ENCODE data around the gene DNAH7.
A peak's percentile ranks its signal among the peaks of the same experiment; 100 is the strongest.
"Not testable (repeated sequence)": the region's sequence is repeated elsewhere in the genome, so short reads cannot be mapped to it uniquely, and the experiment has no call there.

The DNAH7 gene

DNA sequence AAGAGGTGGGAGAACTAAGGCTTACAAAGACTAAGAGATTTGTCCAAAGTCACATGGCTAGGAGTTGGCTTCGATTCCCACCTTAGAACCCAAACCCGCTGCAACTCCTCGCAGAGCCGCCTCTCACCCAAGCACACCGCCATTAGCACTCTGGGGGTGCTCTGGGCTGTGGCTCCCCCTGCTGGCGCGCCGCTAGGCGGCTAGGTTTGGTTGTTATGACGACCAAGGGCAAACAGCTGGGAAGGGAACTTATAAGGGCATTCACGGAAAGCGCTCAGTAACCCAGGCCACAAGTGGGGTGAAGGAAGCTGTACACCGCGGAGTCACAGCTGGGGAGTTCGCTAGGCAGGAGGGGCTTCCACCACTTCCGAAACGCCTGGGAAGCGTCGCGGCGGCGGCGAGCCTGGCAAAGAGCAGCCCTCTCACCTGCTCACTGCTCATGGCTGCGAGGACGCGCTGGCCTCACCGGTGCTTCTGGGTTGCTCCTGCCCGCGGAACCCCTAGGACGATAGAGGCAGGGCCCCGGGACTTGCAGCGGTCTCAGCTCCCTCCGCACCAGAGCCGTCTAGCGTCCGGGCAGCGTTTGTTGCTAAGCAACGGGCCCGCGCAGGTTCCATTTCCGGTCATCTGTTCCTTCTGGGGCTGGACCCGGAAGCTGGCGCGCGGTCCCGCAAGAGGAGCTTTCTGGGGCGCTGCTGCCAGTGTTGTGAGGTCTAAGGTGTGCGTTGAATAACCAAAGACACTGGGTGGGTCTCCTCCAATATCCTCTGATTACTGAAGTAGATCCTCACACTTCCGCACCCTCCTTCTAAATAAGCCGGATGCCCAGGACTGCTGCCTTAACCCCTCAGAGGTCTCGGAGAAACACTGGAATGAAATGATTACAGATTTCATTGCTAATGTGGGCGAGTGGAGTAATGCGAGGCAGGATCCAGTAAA is at the start of gene DNAH7:
TSS of gene DNAH7 (minus strand) at position 567 of the 939 bp plus-strand sequence. CDS start at position 441, 126 bp downstream.
- DNase-seq, result peak; percentile 79

DNA sequence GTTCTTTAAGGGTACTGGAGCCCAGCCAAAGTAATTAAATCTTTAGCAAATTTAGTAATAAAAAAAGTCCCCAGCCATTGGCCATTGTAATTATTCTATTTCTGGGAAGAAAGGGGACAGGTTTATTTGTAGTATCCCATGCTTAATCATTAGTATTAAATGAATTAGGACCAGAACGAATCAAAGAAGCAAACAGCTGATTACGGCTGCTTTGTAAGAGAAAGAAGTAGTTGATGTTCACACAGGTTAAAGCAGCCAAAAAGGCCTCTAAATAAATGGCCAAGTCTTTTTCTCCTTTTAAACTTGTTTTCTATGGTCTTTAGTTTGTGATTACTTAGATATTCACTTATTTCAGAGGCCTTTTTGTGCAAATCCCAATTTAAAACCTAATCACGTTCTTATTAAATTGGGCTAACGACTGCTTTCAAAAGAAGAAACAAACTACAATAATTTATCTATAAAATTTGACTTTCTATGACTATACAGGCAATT is 48.6 kb upstream of the DNAH7 start:
- no peak for DNase-seq

DNA sequence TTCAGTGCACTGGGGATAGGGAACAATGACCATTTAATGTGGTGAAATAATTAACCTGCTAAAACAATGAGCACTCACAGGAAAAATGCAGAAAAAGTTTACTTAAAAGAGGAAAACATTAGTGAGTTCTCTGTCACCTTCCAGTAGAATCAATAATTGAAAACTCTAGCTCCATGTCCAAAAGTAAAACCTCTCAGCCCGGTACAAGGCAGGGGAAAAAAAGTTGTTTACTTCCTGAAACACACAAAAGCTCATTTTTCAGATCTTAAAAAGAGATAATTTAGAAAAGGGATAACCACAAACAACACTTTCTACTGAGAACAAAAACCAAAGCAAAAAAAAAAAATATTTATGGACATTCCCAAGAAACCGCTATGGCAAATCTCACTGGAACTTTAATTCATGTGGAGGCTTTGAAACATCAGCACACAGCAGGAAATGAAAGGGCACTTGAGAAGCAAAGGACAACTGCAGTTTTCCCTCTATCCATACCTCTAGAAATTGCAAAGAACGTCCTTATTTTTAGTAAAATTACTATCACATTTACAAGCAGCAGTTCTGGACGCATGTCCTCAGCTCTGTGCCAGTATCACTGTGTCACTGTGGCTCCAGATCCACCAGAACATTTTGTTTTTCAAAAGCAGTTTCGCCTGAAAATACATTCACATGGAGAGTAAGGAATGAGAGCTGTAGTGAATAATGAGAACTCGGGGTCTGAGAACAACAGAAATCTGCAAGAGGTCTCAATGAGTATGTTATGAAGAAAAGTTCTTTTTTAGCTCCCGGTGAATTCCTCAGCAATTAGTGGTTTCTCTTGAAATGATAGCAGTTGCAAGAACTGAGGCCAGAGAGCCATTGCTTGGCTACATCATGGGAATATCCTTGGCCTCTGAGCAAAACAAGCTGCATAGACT is 44.7 kb upstream of the DNAH7 start:
- DNase-seq, result peak; percentile 87

DNA sequence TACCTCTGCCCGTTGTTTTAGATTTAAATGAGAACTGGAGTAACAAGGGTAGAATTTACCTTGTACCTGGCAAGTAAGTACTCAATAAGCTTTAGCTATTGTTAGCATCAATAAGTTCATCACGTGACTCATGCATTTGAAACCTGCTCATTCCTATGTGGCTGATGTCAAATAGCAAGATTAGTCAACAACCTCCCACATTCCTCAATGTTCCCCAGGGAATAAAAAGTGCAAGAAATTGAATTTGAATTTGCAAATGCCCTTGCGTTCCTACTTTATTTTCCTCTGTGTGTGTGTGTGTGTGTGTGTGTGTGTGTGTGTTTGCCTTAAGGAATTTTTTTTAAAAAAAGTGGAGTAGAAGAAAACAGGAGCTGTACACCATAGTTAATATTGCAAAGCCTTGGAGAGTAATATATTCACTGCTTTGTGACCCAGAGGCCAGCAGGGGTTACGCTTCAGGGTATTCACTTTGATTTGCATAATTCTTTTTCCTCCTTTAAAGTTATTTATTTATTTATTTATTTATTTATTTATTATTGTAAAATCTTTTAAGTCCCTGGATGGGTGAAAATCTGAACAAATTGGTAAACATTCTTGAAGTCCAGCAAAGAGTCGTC is 43.9 kb upstream of the DNAH7 start:
- DNase-seq, result peak; percentile 98

DNA sequence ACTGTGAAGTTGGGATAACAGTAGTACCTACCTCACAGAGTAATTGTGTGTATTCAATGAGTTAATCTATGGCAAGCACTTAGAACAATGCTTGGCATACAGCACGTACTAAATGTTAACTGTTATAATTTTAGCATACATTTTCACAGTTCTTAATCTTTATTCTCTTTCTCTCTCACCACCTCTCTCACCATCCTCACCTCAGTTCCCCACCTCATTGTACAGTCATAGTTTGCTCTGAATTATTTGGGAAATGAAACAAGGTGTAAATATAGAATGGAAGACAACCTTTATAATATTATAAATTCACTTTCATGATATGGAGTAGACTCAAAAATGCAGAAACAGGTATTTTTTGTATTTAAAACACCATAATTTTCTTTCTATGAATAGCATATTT is 40.0 kb upstream of the DNAH7 start:
- no peak for DNase-seq

DNA sequence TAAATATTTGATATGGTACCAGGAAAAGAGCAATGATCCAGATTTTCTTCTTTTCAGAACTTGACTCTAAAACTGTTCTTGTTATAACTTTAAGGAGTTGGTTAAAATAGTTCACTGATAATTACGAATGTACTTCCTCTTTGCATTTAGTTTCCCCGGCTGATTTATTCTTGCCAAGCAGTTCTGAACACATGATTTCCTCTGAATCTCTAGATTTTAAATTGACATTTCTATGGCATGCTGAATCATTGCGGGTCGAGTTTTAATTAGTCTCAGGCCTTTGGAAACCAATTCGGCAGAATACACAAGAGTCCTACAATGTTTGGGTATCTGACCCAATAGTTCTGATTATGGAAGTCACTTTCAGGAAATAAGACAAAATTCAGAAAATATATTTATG is 37.3 kb upstream of the DNAH7 start:
- DNase-seq, result peak; percentile 29

DNA sequence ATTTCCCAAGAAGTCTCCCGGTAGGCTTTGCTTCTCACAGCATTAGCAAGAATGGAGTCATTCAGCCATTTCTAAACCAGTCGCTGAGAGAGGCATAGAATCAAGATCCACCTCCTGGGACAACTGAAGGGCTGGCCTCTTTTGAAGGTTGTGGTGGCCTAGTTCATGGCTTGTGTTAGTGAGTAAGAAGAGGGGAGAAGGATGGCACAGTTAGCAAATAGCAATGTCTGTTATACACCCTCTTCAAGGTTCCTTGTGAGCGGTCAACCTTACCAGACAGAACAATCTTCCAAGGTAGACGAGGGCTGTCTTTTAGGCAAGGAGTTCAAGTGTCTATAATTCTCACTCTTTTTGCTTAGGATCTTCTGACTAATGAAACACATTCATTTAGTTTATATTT is 35.4 kb upstream of the DNAH7 start:
- DNase-seq, result no peak

DNA sequence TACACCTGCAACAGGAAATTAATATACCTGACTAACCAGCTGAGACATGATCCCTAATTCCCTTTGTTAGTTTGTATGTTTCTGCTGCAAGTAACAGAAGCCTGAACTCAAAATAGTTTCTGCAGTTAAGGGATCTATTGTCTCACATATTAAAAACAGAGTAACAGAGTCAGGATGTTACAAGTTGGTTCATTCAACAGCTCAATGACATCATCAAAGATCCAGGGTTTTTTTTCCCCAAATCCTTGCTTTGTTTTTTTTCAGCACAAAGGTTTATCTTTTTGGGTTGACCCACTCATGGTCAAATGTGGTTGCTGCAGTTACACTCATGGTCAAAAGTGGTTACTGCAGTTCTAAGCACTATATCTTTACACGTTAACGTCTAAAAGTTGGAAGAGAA is 35.0 kb upstream of the DNAH7 start:
- no peak for DNase-seq

DNA sequence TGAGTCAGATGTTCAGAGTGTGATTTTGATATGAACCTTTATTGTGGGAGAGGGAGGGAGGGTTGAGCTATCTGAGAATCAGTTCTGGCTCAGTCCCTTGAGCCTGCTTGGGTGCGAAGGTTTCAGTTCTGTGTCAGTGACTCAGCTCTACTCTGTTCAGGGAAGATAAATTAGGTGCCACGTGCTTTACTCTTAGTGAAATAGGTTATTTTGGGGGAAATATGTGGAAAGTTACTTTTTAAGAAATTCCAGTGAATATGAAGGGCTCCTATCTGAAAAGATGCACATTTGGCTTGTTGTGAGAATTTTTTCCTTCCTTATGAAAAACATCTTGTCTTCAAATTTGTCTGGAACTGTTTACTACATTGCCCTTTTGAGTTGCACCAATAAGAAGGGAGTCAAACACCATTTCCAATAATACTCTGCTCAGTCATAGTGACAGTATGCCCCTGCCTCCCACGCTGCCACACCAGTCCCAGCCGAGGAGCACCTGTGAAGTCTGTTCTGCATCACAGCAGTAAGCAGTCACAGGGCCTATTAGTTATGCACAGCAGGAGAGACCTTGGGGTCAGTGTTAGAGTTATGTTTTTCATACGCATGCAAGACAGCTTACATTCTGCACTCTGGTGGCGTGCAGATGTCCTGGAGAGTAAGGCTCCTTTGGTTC is 32.8 kb upstream of the DNAH7 start:
- peak; percentile 80 for DNase-seq

DNA sequence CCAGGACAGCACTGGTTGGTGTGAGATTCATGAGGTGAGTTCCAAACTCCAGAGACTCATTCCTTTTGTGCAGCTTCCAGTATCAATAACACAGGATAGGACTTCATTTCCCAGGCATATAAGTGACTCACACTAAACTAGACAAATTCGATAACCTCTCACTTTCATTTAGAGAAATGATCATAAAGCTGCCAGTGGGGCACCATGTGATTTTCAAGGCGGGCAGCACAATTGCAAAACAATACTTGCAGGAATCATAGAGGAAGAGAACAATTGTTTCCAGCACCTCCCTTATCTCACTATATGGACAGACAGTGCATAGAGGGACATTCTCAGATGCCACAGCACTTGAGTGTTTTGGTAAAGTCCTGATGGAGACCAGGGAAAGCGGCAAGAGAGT is 31.3 kb upstream of the DNAH7 start:
- DNase-seq, result peak; percentile 20

DNA sequence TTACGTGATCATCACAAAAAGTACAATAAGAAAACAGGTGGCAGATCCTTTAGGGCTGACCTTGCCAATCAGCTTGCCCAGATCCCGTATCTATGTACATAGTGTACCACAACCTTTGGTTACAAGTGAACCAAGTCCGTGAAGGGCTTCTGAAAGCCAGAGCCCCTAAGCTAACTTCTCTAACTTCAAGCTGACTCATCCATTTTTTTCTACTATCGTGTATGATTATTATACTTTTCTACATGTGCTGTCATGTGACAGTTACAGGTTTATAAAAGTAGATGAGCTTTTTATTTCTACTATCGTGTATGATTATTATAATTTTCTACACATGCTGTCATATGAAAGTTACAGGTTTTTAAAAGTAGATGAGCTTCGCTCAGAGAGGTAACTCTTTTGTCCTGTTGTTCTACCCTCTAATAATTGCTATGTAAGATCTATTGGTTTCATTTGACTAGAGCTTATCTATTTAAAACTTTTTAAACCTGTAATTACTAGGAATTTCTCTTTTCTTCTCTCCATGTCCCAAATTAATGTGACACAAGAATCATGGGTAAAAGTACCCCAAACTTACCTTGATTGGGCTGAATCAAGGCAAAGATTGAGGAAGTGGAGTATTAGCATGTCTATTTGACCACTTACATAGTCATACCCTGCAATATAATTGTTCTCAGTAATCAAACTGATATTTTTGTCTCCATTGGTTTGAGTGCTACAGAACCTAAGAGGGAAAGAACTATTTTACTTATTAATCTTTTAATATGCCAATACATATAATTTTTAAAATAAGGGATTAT is 29.4 kb upstream of the DNAH7 start:
- no peak for DNase-seq

DNA sequence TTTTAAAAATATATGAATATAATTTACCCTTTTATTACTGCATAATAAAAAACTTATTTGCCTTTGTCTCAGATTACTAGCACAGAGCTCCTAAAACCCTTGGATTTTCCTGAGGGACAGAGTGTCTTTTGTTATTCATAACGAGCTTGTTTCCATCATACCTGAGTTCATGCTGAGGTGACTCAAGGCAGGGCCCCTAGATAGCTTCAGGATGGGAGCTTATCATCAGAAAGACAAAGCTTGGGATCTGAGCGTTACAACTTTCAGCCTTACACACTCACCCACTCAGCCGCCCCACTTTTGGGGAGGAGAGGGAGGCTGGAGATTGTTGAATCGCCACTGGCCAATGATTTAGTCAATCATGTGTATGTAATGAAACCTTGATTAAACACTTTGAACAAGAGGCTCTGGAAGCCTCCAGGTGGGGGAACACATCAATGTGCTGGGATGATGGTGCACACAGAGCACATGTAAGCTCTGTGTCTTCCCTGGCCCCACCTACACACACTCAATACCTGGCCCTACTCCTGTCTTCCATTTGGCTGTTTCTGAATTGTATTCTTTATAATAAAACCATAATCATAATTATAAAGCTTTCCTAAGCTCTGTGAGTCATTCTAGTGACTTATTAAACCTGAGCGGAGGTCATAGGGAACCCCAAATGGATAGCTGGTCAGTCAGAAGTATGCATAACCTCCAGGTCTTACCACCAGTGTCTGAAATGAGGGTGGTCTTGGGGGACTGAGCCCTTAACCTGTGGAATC is 28.5 kb upstream of the DNAH7 start:
- DNase-seq, result no peak

DNA sequence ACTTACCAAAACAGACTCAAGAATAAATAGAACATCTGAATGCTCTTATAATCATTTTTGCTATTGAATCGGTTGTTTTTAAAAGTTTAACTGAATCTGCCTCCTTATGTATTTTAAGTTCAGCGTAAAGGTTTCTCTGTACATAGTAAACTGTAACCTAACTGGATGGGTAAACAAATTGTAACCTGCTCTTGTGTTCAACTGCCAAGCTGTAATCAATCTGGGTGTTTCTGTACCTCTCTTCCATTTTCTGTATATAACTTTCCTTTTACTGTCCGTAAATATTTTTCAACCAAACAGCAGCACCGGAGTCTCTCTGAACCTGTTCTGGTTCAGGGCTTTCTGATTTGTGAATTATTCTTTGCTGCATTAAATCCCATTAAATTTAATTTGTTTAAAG is 27.6 kb upstream of the DNAH7 start:
- no peak for DNase-seq

DNA sequence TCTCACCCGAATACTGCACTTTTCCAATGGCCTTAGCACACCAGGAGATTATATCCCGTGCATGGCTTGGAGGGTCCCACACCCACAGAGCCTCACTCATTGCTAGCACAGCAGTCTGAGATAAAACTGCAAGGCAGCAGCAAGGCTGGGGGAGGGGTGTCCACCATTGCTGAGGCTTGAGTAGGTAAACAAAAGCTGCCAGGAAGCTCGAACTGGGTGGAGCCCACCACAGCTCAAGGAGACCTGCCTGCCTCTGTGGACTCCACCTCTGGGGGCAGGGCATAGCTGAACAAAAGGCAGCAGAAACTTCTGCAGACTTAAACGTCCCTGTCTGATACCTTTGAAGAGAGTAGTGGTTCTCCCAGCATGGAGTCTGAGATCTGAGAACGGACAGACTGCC is 20.8 kb upstream of the DNAH7 start:
- not testable (repeated sequence) for DNase-seq

DNA sequence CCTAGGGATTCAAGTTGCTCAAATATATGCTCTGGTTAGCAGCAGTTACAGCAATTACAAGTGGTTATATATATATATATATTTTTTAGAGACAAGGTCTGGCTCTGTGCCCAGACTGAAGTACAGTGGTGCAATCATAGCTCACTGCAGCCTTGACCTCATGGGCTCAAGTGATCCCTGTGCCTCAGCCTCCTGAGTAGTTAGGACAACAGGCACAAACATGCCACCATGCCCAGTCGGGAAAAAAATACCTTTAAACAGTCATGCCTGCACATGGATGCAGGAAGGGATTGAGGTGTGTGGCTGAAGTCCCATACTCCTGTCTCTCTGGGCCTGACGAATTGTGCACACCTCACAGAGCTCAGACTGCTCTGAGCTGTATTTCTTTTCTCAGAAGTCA is 19.6 kb upstream of the DNAH7 start:
- peak; percentile 55 for DNase-seq

DNA sequence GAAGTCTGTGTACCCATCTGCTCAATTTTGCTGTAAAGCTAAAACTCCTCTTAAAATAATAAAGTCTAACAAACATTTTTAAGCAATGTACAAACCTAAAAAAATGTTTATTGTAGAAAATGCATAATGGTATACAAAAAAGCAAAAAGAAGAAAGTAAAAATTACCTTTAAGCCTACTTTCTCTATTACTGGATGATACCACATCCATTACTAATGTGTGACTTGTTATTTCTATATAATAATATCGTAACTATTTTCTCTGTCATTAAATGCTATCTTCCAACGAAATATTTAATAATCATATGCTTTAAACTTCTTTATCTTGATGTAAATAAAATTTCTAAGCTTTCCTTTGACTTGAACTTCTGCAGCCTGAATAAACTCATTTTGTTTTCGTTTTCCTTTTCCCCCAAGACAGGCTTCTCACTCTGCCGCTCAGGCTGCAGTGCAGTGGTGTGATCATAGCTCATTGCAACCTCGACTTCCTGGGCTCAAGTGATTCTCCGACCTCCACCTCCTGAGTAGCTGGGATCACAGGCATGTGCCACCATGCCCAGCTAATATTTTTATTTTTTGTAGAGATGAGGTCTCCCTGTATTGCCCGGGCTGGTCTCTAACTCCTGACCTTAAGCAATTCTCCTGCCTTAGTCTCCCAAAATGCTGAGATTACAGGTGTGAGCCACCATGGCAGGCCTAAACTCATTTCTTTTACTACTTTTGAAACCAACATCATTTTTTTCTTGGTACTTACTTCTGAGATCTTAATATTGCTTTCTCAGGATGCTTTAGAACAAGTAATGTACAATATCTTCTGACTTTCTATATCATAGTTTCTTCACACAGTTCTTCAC is 18.1 kb upstream of the DNAH7 start:
- no peak for DNase-seq

DNA sequence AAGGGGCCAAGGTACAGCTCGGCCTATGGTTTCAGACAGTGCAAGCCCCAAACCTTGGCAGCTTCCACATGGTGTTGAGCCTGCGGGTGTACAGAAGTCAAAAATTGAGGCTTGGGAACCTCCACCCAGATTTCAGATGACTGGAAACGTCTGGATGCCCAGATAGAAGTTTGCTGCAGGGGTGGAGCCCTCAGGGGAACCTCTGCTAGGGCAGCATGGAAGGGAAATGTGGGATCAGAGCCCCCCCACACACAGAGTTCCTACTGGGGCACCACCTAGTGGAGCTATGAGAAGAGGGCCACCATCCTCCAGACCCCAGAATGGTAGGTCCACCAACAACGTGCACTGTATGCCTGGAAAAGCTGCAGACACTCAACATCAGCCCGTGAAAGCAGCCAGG is 15.0 kb upstream of the DNAH7 start:
- no peak for DNase-seq

DNA sequence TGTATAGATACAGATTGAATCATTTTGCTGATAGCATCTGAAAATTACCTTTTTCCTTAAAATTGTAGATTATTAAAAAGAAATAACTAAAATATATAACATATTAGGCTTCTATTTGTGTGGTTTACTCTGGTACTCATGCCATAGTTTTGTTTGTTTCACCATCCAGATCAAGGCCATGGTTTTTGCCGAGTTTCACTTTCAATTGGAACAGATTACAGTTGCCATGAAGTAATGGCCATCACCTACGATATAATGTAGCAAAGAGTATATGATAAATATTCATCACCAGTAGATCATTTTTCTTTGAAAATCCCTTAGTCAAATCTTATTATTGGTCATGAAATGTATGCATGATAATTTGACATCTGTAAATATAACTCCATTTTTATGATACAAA is 11.9 kb upstream of the DNAH7 start:
- no peak for DNase-seq

DNA sequence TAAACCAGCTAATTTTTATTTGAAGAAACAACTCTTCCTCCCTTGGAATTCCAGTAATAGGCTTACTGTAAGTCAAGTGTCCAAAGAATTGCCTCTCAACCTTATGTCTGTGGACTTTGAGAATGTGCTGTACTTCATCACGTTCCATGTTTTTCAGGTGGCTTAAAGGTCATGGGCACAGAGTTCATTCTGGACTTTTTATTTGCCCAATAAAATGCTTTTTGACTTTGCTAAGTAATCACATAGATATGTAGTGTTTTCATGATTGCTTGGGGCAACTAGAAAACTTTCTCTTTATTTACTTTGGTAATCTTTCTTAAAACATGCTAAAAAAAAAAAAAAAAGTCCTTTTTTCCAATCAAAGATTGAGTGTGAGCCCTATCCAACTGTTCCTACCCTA is 10.4 kb upstream of the DNAH7 start:
- DNase-seq, result no peak

DNA sequence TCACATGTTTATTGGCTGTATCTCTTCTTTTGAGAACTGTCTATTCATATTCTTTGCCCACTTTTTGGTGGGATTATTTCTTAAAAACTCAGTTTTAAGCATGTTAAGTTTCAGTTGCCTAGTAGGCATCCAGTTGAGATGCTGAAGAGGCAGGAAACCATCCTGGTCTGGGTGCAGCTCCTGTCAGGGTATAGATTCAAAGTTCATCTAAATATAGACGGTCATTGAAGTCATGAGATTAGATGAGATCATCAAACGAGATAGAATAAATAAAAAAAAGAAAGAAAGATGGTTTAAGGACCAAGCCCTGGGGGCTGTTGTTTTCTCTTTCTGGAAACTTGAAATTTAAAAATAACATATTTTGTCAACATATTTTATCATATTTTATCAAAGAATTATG is 9.2 kb upstream of the DNAH7 start:
- DNase-seq, result no peak

Measured in fibroblast of skin of right biceps (primary cell).